ENCODE data around the gene PFKP.
"Not testable (repeated sequence)": the region's sequence is repeated elsewhere in the genome, so short reads cannot be mapped to it uniquely, and the experiment has no call there.

The PFKP gene

GRCh38 chr10:3167611-3168330 is 100.4 kb downstream of the PFKP start:
- H3K27me3 ChIP-seq (replicated peaks; ENCODE audit: insufficient read depth, low read length), result no peaks in the 10 kb centered on the region
- no peak overlapping the region for H3K4me3 ChIP-seq (ENCODE audit: low read length)
- no peak overlapping the region for H3K9ac ChIP-seq (ENCODE audit: low read length)
- no peak for DNase-seq
- H4K20me1 ChIP-seq (ENCODE audit: insufficient read depth, low read length), result no peaks in the 10 kb centered on the region
- H3K9me2 ChIP-seq (replicated peaks; ENCODE audit: insufficient read depth, low read length), result no peaks in the 10 kb centered on the region
- no peaks in the 10 kb centered on the region for H3K4me1 ChIP-seq (ENCODE audit: low read length)
- TF ChIP-seq EZH2 (optimal IDR thresholded peaks at IDR 0.05; ENCODE audit: low read depth, low read length) (no peak), CTCF (IDR thresholded peaks at IDR 0.05; ENCODE audit: low read length) (no peak), EZH2phosphoT487 (IDR thresholded peaks at IDR 0.05; ENCODE audit: low read length) (no peak)
- H2AFZ ChIP-seq (ENCODE audit: low read length), result no peak overlapping the region
- H3K4me2 ChIP-seq (ENCODE audit: low read depth, low read length), result no peak overlapping the region
- peaks cover 14% of the 10 kb centered on the region for H3K36me3 ChIP-seq (replicated peaks; ENCODE audit: insufficient read depth, low read length)
- H3K9me3 ChIP-seq (replicated peaks; ENCODE audit: insufficient read depth, low read length), result no peaks in the 10 kb centered on the region
- peaks cover 31% of the 10 kb centered on the region for H3K79me2 ChIP-seq (ENCODE audit: low read length)
- no peak overlapping the region for H3K27ac ChIP-seq (ENCODE audit: low read length)
- no peaks in the 10 kb centered on the region for H3F3A ChIP-seq (ENCODE audit: insufficient read depth, low read length)

GRCh38 chr10:3169271-3169670 is 101.9 kb downstream of the PFKP start:
- TF ChIP-seq EZH2 (optimal IDR thresholded peaks at IDR 0.05; ENCODE audit: low read depth, low read length) (no peak), CTCF (IDR thresholded peaks at IDR 0.05; ENCODE audit: low read length) (no peak)
- Histone ChIP-seq H3F3A (ENCODE audit: insufficient read depth, low read length) (no peaks in the 10 kb centered on the region), H3K4me1 (ENCODE audit: low read length) (no peaks in the 10 kb centered on the region), H3K36me3 (replicated peaks; ENCODE audit: insufficient read depth, low read length) (peaks cover 4% of the 10 kb centered on the region), H3K4me2 (ENCODE audit: low read depth, low read length) (no peak overlapping the region), H3K27ac (ENCODE audit: low read length) (no peak overlapping the region), H3K9me3 (replicated peaks; ENCODE audit: insufficient read depth, low read length) (no peaks in the 10 kb centered on the region), H3K4me3 (ENCODE audit: low read length) (no peak overlapping the region), H4K20me1 (ENCODE audit: insufficient read depth, low read length) (no peaks in the 10 kb centered on the region), H3K9me2 (replicated peaks; ENCODE audit: insufficient read depth, low read length) (no peaks in the 10 kb centered on the region), H3K79me2 (ENCODE audit: low read length) (peaks cover 31% of the 10 kb centered on the region), H2AFZ (ENCODE audit: low read length) (no peak overlapping the region), H3K27me3 (replicated peaks; ENCODE audit: insufficient read depth, low read length) (no peaks in the 10 kb centered on the region), H3K9ac (ENCODE audit: low read length) (no peak overlapping the region)
- DNase-seq, result no peak

GRCh38 chr10:3169673-3170072 is 102.3 kb downstream of the PFKP start:
- H3K27ac ChIP-seq (ENCODE audit: low read length), result no peak overlapping the region
- no peak overlapping the region for H3K4me2 ChIP-seq (ENCODE audit: low read depth, low read length)
- no peak for DNase-seq
- H3K9me2 ChIP-seq (replicated peaks; ENCODE audit: insufficient read depth, low read length), result no peaks in the 10 kb centered on the region
- peaks cover 31% of the 10 kb centered on the region for H3K79me2 ChIP-seq (ENCODE audit: low read length)
- no peaks in the 10 kb centered on the region for H3F3A ChIP-seq (ENCODE audit: insufficient read depth, low read length)
- no peaks in the 10 kb centered on the region for H3K4me1 ChIP-seq (ENCODE audit: low read length)
- no peaks in the 10 kb centered on the region for H3K9me3 ChIP-seq (replicated peaks; ENCODE audit: insufficient read depth, low read length)
- TF ChIP-seq EZH2phosphoT487 (IDR thresholded peaks at IDR 0.05; ENCODE audit: low read length) (no peak), CTCF (IDR thresholded peaks at IDR 0.05; ENCODE audit: low read length) (no peak), EZH2 (optimal IDR thresholded peaks at IDR 0.05; ENCODE audit: low read depth, low read length) (no peak)
- no peak overlapping the region for H3K9ac ChIP-seq (ENCODE audit: low read length)
- no peak overlapping the region for H2AFZ ChIP-seq (ENCODE audit: low read length)
- no peaks in the 10 kb centered on the region for H4K20me1 ChIP-seq (ENCODE audit: insufficient read depth, low read length)
- H3K36me3 ChIP-seq (replicated peaks; ENCODE audit: insufficient read depth, low read length), result peaks cover 3% of the 10 kb centered on the region
- no peaks in the 10 kb centered on the region for H3K27me3 ChIP-seq (replicated peaks; ENCODE audit: insufficient read depth, low read length)
- H3K4me3 ChIP-seq (ENCODE audit: low read length), result no peak overlapping the region

- Histone ChIP-seq H3K79me2 (ENCODE audit: low read length) (peaks cover 31% of the 10 kb centered on the region), H3K4me2 (ENCODE audit: low read depth, low read length) (peak overlapping the region; percentile 81), H3K4me3 (ENCODE audit: low read length) (peak overlapping the region; percentile 79), H3K9ac (ENCODE audit: low read length) (peak overlapping the region; percentile 79; the same call in 1 of the 2 replicates)
- not testable (repeated sequence) for H3K9me3 ChIP-seq (replicated peaks; ENCODE audit: insufficient read depth, low read length); H3F3A ChIP-seq (ENCODE audit: insufficient read depth, low read length); H2AFZ ChIP-seq (ENCODE audit: low read length); H4K20me1 ChIP-seq (ENCODE audit: insufficient read depth, low read length); DNase-seq; H3K27ac ChIP-seq (ENCODE audit: low read length); H3K36me3 ChIP-seq (replicated peaks; ENCODE audit: insufficient read depth, low read length); H3K4me1 ChIP-seq (ENCODE audit: low read length); H3K9me2 ChIP-seq (replicated peaks; ENCODE audit: insufficient read depth, low read length); H3K27me3 ChIP-seq (replicated peaks; ENCODE audit: insufficient read depth, low read length)
These were observed 104.1 kb downstream of the PFKP start for GRCh38 chr10:3171488-3171887.

Measured in MM.1S (cell line).